SH-SY5Y (cell line): ENCODE results near the gene ADAMTSL1.

Experiments used
- GATA2 ChIP-seq: IDR thresholded peaks from 2 replicates; pipeline ENCODE4 v1.6.1; 2011; ENCODE audit warnings: mild to moderate bottlenecking, low read depth, low read length
- GATA3 ChIP-seq: IDR thresholded peaks from 2 replicates; pipeline ENCODE4 v1.6.1; 2011; ENCODE audit warnings: low read depth, mild to moderate bottlenecking, low read length, moderate library complexity

GRCh38 chr9:18863791-18864190, 389.8 kb downstream of the ADAMTSL1 start:
- TF ChIP-seq GATA2 (no peak), GATA3 (no peak)
